HepG2 (cell line): Measurements from ENCODE around the gene PPP1R12C. TPM values are rescaled to one million over a fixed set of nuclear protein-coding genes. Genes with fewer than 3 reads are reported as not detected.
A peak's percentile ranks its signal among the peaks of the same experiment; 100 is the strongest.

Source experiments
- ATF7 ChIP-seq, 2 experiments: fragments of 450-650 bp in 1 of 2; sonication (generic) in 1 of 2; formaldehyde crosslinking in 1 of 2; IDR thresholded peaks; 2 replicates each; pipeline versions ENCODE4 v1.4.0 to v1.6.1; 2016 to 2020; ENCODE audit warnings: antibody characterized with exemption in 1 of 2, mild to moderate bottlenecking in 1 of 2, missing genetic modification reagents in 1 of 2
- HNF4A ChIP-seq: sonication (generic); formaldehyde crosslinking; IDR thresholded peaks from 2 replicates; pipeline ENCODE4 v1.4.0; 2020; ENCODE audit warnings: missing genetic modification reagents
- KLF15 ChIP-seq: sonication (generic); formaldehyde crosslinking; IDR thresholded peaks from 2 replicates; pipeline ENCODE4 v1.8.1; 2023; ENCODE audit warnings: borderline replicate concordance, mild to moderate bottlenecking, inconsistent platforms, missing genetic modification reagents, mixed read lengths
- KMT2A ChIP-seq: sonication (generic); formaldehyde crosslinking; IDR thresholded peaks from 2 replicates; pipeline ENCODE4 v1.4.0; 2020; ENCODE audit warnings: missing genetic modification reagents
- MATR3 ChIP-seq: sonication (generic); formaldehyde crosslinking; IDR thresholded peaks from 2 replicates; pipeline ENCODE4 v1.4.0; 2020; ENCODE audit warnings: missing genetic modification reagents
- RAD51 ChIP-seq: fragments of 450-650 bp; IDR thresholded peaks from 2 replicates; pipeline ENCODE4 v1.6.1; 2016; ENCODE audit warnings: borderline replicate concordance
- TBX2 ChIP-seq: sonication (generic); formaldehyde crosslinking; IDR thresholded peaks from 2 replicates; pipeline ENCODE4 v1.5.0; 2020; ENCODE audit warnings: missing genetic modification reagents, mild to moderate bottlenecking, borderline replicate concordance
- TCF12 ChIP-seq, 2 experiments: fragments of 450-650 bp in 1 of 2; sonication (generic) in 1 of 2; formaldehyde crosslinking in 1 of 2; IDR thresholded peaks; 2 replicates each; pipeline versions ENCODE4 v1.6.1 to v1.8.0; 2017 to 2022; ENCODE audit warnings: antibody characterized with exemption in 1 of 2, mild to moderate bottlenecking in 1 of 2, missing genetic modification reagents in 1 of 2, moderate library complexity in 1 of 2
- TRAFD1 ChIP-seq: sonication (generic); formaldehyde crosslinking; IDR thresholded peaks from 2 replicates; pipeline ENCODE4 v1.5.1; 2020; ENCODE audit warnings: missing genetic modification reagents, mild to moderate bottlenecking, borderline replicate concordance
- ZBED4 ChIP-seq: sonication (generic); formaldehyde crosslinking; IDR thresholded peaks from 2 replicates; pipeline ENCODE4 v1.4.0; 2020; ENCODE audit warnings: missing genetic modification reagents, borderline replicate concordance
- ZBTB14 ChIP-seq: sonication (generic); formaldehyde crosslinking; IDR thresholded peaks from 2 replicates; pipeline ENCODE4 v1.4.0; 2020; ENCODE audit warnings: missing genetic modification reagents
- ZBTB26 ChIP-seq: IDR thresholded peaks from 2 replicates; pipeline ENCODE4 v1.6.1; 2016; ENCODE audit warnings: missing compliant biosample characterization, missing genetic modification reagents, borderline replicate concordance
- ZBTB42 ChIP-seq: sonication (generic); formaldehyde crosslinking; IDR thresholded peaks from 2 replicates; pipeline ENCODE4 v1.5.0; 2020; ENCODE audit warnings: mild to moderate bottlenecking, missing genetic modification reagents
- ZNF597 ChIP-seq: sonication (generic); formaldehyde crosslinking; IDR thresholded peaks from 2 replicates; pipeline ENCODE4 v1.5.0; 2020; ENCODE audit warnings: missing genetic modification reagents
- ZNF652 ChIP-seq: IDR thresholded peaks from 2 replicates; pipeline ENCODE4 v1.6.1; 2016; ENCODE audit warnings: low read depth, borderline replicate concordance
- ZNF770 ChIP-seq: sonication (generic); formaldehyde crosslinking; IDR thresholded peaks from 2 replicates; pipeline ENCODE4 v1.5.0; 2020; ENCODE audit warnings: mild to moderate bottlenecking, missing genetic modification reagents
- polyA plus RNA-seq, 8 experiments: library from polyadenylated mRNA; depleted of rRNA in 3 of 8; stranded (reverse) in 7 of 8; unstranded in 1 of 8; fragments of >200 nt; fragmentation: Illumina TruSeq in 4 of 8; extraction: Trizol in 4 of 8; gene quantifications; 2 replicates each; pipeline versions ENCODE4 v1.2.1 to v1.2.3, GENCODE V29; 2011 to 2016; ENCODE audit warnings: low read depth in 4 of 8, missing spikeins in 1 of 8, mixed read lengths in 1 of 8; ENCODE audit not compliant: insufficient read depth in 1 of 8
- total RNA-seq, 5 experiments: library from RNA; depleted of rRNA; stranded (reverse); fragments of >200 nt; fragmentation: Illumina TruSeq; extraction: Trizol; gene quantifications; 2 replicates each; pipeline ENCODE4 v1.2.3, GENCODE V29; 2016; ENCODE audit warnings: low read depth in 1 of 5

The PPP1R12C gene
- total and polyA plus RNA-seq, 2 of the 13 experiments (the other 11 are each of a cell fraction or from before 2014, with no cell fraction given) = 29.7 to 30.3 TPM

- no peak for TF ChIP-seq ZBED4 (CRISPR knock-in tag)
- no peak for TF ChIP-seq ATF7 (IDR thresholded peaks at IDR 0.05)
- no peak for TF ChIP-seq ATF7 (CRISPR knock-in tag; IDR thresholded peaks at IDR 0.05)
- TF ChIP-seq MATR3 (CRISPR knock-in tag) = no peak
- peak; percentile 79; the same call in 1 of the 2 replicates for TF ChIP-seq ZNF652 (CRISPR knock-in tag)
- peak; percentile 36; the same call in 1 of the 2 replicates for TF ChIP-seq TBX2 (CRISPR knock-in tag)
- TF ChIP-seq ZNF770 (CRISPR knock-in tag) = no peak
- no peak for TF ChIP-seq HNF4A (CRISPR knock-in tag)
- no peak for TF ChIP-seq KLF15 (CRISPR knock-in tag)
- TF ChIP-seq TCF12 (IDR thresholded peaks at IDR 0.05) = no peak
- TF ChIP-seq TCF12 (CRISPR knock-in tag; IDR thresholded peaks at IDR 0.05) = no peak
- no peak for TF ChIP-seq TRAFD1 (CRISPR knock-in tag)
- no peak for TF ChIP-seq ZNF597 (CRISPR knock-in tag)
- TF ChIP-seq ZBTB42 = no peak
- no peak for TF ChIP-seq ZBTB14 (CRISPR knock-in tag)
- no peak for TF ChIP-seq ZBTB26 (CRISPR knock-in tag)
- TF ChIP-seq RAD51 = no peak
- TF ChIP-seq KMT2A = no peak
Measured at GRCh38 chr19:55160128-55160985, 42.9 kb upstream of the PPP1R12C start (continued).
